ENCODE measurements around the gene MAP1A. TPM values are rescaled to one million over a fixed set of nuclear protein-coding genes. Genes with fewer than 3 reads are reported as not detected.
A peak's percentile ranks its signal among the peaks of the same experiment; 100 is the strongest.

The MAP1A gene
- total and polyA plus RNA-seq, 2 experiments from 2014 or later = 0.81 to 2.0 TPM

- Histone ChIP-seq H4K20me1 (replicated peaks; ENCODE audit: insufficient read depth) (0 out of 2 replicates have a peak, but pooled peaks cover 2% of the 10 kb centered on the region), H2AFZ (no peak overlapping the region; the same call in 1 of the 2 replicates), H3K9me2 (ENCODE audit: insufficient read depth) (no peaks in the 10 kb centered on the region), H3F3A (replicated peaks; ENCODE audit: low read depth) (peaks cover 7% of the 10 kb centered on the region), H3K4me2 (no peak overlapping the region), H3K27me3 (ENCODE audit: insufficient read depth) (peaks cover 66% of the 10 kb centered on the region), H3K4me1 (ENCODE audit: insufficient read depth) (peaks cover 36% of the 10 kb centered on the region), H3K36me3 (ENCODE audit: insufficient read depth) (no peaks in the 10 kb centered on the region), H3K4me3 (no peak overlapping the region), H3K79me2 (replicated peaks; ENCODE audit: insufficient read depth) (no peaks in the 10 kb centered on the region), H3K27ac (ENCODE audit: low read depth) (no peak overlapping the region)
- DNase-seq (ENCODE audit: low spot score) (peak; percentile 87), ATAC-seq (peak; percentile 1)
- H3K4me1 Mint-ChIP-seq = peaks cover 56% of the 10 kb centered on the region
- TF ChIP-seq, protein P1, sequence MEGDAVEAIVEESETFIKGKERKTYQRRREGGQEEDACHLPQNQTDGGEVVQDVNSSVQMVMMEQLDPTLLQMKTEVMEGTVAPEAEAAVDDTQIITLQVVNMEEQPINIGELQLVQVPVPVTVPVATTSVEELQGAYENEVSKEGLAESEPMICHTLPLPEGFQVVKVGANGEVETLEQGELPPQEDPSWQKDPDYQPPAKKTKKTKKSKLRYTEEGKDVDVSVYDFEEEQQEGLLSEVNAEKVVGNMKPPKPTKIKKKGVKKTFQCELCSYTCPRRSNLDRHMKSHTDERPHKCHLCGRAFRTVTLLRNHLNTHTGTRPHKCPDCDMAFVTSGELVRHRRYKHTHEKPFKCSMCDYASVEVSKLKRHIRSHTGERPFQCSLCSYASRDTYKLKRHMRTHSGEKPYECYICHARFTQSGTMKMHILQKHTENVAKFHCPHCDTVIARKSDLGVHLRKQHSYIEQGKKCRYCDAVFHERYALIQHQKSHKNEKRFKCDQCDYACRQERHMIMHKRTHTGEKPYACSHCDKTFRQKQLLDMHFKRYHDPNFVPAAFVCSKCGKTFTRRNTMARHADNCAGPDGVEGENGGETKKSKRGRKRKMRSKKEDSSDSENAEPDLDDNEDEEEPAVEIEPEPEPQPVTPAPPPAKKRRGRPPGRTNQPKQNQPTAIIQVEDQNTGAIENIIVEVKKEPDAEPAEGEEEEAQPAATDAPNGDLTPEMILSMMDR (conservative IDR thresholded peaks at IDR 0.05; ENCODE audit: low read depth in 2 of 2) = peak; percentile 81 to 83
- TF ChIP-seq REST (IDR thresholded peaks at IDR 0.05; ENCODE audit: unreplicated experiment) = no peak
- H3K4me3 Mint-ChIP-seq = peak overlapping the region; percentile 40; the same call in 1 of the 3 replicates
- no peaks in the 10 kb centered on the region; the same call in 2 of the 3 replicates for H3K36me3 Mint-ChIP-seq (ENCODE audit: low read depth)
- no peaks in the 10 kb centered on the region for H3K9me3 Mint-ChIP-seq
- H3K27ac Mint-ChIP-seq = no peak overlapping the region
- H3K27me3 Mint-ChIP-seq (ENCODE audit: insufficient read depth, low read depth, poor library complexity) = peaks cover 52% of the 10 kb centered on the region
These were observed 3.0 kb upstream of the MAP1A start for GRCh38 chr15:43514241-43515057.

- DNase-seq (ENCODE audit: low spot score) (no peak), ATAC-seq (no peak)
- Histone ChIP-seq H3K9me2 (ENCODE audit: insufficient read depth) (no peaks in the 10 kb centered on the region), H3K27ac (ENCODE audit: low read depth) (no peak overlapping the region), H2AFZ (peak overlapping the region; percentile 98), H3K36me3 (ENCODE audit: insufficient read depth) (no peaks in the 10 kb centered on the region), H3K79me2 (replicated peaks; ENCODE audit: insufficient read depth) (no peaks in the 10 kb centered on the region), H3K4me3 (0 out of 2 replicates have a peak overlapping the region, but pooled peaks have one; percentile 52), H3F3A (replicated peaks; ENCODE audit: low read depth) (peaks cover 7% of the 10 kb centered on the region; the same call in 1 of the 2 replicates), H3K4me1 (ENCODE audit: insufficient read depth) (peaks cover 32% of the 10 kb centered on the region), H3K4me2 (peak overlapping the region; percentile 97), H4K20me1 (replicated peaks; ENCODE audit: insufficient read depth) (0 out of 2 replicates have a peak, but pooled peaks cover 2% of the 10 kb centered on the region), H3K27me3 (ENCODE audit: insufficient read depth) (peaks cover 75% of the 10 kb centered on the region)
- H3K4me1 Mint-ChIP-seq = peaks cover 56% of the 10 kb centered on the region
- no peaks in the 10 kb centered on the region for H3K9me3 Mint-ChIP-seq
- peaks cover 56% of the 10 kb centered on the region for H3K27me3 Mint-ChIP-seq (ENCODE audit: insufficient read depth, low read depth, poor library complexity)
- peak overlapping the region; percentile 91 for H3K4me3 Mint-ChIP-seq
- no peak overlapping the region for H3K27ac Mint-ChIP-seq
- peaks cover 3% of the 10 kb centered on the region; the same call in 2 of the 3 replicates for H3K36me3 Mint-ChIP-seq (ENCODE audit: low read depth)
- TF ChIP-seq EZH2 (IDR thresholded peaks at IDR 0.05; ENCODE audit: low read depth, unreplicated experiment) (no peak), NANOG (IDR thresholded peaks at IDR 0.05; ENCODE audit: borderline replicate concordance) (no peak), EZH2phosphoT487 (IDR thresholded peaks at IDR 0.05; ENCODE audit: unreplicated experiment) (no peak), REST (IDR thresholded peaks at IDR 0.05; ENCODE audit: unreplicated experiment) (no peak)
These were observed 1.7 kb upstream of the MAP1A start for GRCh38 chr15:43515741-43516140.
